ENCODE data around the gene TMEM117. TPM values are rescaled to one million over a fixed set of nuclear protein-coding genes. Genes with fewer than 3 reads are reported as not detected.

Gene TMEM117
- total and polyA plus RNA-seq, 10 of the 15 experiments (the other 5 are each of a cell fraction or from before 2014, with no cell fraction given), result 3.1 to 8.2 (median 6.1) TPM

- no peak for ATAC-seq
- H3K4me2 ChIP-seq (ENCODE audit: control insufficient read depth, insufficient read depth), result no peak overlapping the region
- no peaks in the 10 kb centered on the region for H3K9me3 ChIP-seq (replicated peaks; ENCODE audit: control insufficient read depth, insufficient read depth, low read length)
- H3K27me3 ChIP-seq (replicated peaks in 1 of 2; ENCODE audit: control insufficient read depth in 2 of 2, insufficient read depth in 2 of 2, low read length in 1 of 2), result no peaks in the 10 kb centered on the region
- SMC1A ChIA-PET (ENCODE audit: uncharacterized antibody, unreplicated experiment), result interaction anchor here (1.2 kb wide), 1 partner anchor 21 kb away, joined by 3 read pairs; no protein-coding TSS in a partner anchor
- no peaks in the 10 kb centered on the region for H4K20me1 ChIP-seq (ENCODE audit: control insufficient read depth, insufficient read depth)
- DNase-seq (ENCODE audit: low read depth, low spot score), result no peak
- whole genome bisulfite sequencing (ENCODE audit: insufficient coverage, insufficient replicate concordance, low lambda C conversion rate, missing lambda C conversion rate), result 28% methylated on average over 3 of the region's 3 CpGs
- intact Hi-C loops (cut with micrococcal nuclease; ENCODE audit: unreplicated experiment), result no loop called here
- H2AFZ ChIP-seq (ENCODE audit: control insufficient read depth, low read depth, low read length), result no peak overlapping the region
- RAD21 ChIA-PET (ENCODE audit: unreplicated experiment), result no interaction called here
- H3K36me3 ChIP-seq (ENCODE audit: control insufficient read depth in 2 of 2, insufficient read depth in 2 of 2, low read length in 1 of 2), result no peaks in the 10 kb centered on the region
- no peaks in the 10 kb centered on the region for H3K79me2 ChIP-seq (ENCODE audit: control insufficient read depth, insufficient read depth, low read length)
- no peak for TF ChIP-seq SPI1 (IDR thresholded peaks at IDR 0.05; ENCODE audit: borderline replicate concordance, insufficient read depth, low read depth, low read length)
- no peak for TF ChIP-seq SMAD5 (IDR thresholded peaks at IDR 0.05; ENCODE audit: low read depth)
- no peak for TF ChIP-seq E2F4 (IDR thresholded peaks at IDR 0.05; ENCODE audit: low read depth, low read length)
- no peak for TF ChIP-seq SREBF2 (IDR thresholded peaks at IDR 0.05; ENCODE audit: low read length)
- TF ChIP-seq KDM1A (IDR thresholded peaks at IDR 0.05; ENCODE audit: borderline replicate concordance), result no peak
- TF ChIP-seq RFX5 (IDR thresholded peaks at IDR 0.05; ENCODE audit: low read depth, low read length), result no peak
- no peak for TF ChIP-seq FOS (IDR thresholded peaks at IDR 0.05; ENCODE audit: borderline replicate concordance, extremely low read depth, insufficient read length)
- FAIRE-seq, result no peak
- H3K27ac ChIP-seq (ENCODE audit: control insufficient read depth, insufficient read depth), result no peak overlapping the region
- in situ Hi-C loops (cut with MboI), result no loop called here
- no TSS peak for BruUV-seq (replicated peaks)
- no peak overlapping the region for H3K9ac ChIP-seq (ENCODE audit: control insufficient read depth, insufficient read depth, low read length)
- CTCF ChIA-PET, result interaction anchor here (1.0 to 1.6 kb wide), 3 partner anchors 15 to 80 kb away, joined by 3 to 5 read pairs (median 4); no protein-coding TSS in a partner anchor
- H3K4me3 ChIP-seq, result no peak overlapping the region
- POLR2A ChIA-PET, result no interaction called here
- H3K4me1 ChIP-seq (ENCODE audit: control insufficient read depth, insufficient read depth, low read length), result no peaks in the 10 kb centered on the region; the same call in 1 of the 2 replicates
These were observed 25.9 kb downstream of the TMEM117 start for GRCh38 chr12:43861840-43862150.
